HUDEP-2 (cell line): ENCODE data around the gene GP1BB.
A peak's percentile ranks its signal among the peaks of the same experiment; 100 is the strongest.

Source experiments
- DNase-seq, 76 experiments: peaks; one replicate each; lab custom pipeline; 2025; ENCODE audit not compliant: unreplicated experiment in 76 of 76; lab: John Stamatoyannopoulos, UW

The GP1BB gene

DNA sequence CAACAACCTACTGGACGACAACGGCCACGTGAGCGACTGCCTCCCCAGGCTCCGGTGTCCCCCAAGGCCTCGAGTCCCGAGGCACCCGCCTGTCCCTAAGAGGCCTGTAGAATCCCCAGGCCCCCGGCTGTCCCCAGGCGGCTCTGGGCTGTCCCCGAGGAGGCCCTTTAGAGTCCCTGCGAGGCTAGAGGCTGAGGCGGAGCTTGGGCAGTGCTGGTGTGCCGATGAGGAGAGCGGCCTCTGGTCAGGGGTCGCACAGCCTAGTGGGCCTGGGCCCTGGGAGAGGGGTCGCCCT lies 40.9 kb downstream of the GP1BB start:
- DNase-seq: no peak

DNA sequence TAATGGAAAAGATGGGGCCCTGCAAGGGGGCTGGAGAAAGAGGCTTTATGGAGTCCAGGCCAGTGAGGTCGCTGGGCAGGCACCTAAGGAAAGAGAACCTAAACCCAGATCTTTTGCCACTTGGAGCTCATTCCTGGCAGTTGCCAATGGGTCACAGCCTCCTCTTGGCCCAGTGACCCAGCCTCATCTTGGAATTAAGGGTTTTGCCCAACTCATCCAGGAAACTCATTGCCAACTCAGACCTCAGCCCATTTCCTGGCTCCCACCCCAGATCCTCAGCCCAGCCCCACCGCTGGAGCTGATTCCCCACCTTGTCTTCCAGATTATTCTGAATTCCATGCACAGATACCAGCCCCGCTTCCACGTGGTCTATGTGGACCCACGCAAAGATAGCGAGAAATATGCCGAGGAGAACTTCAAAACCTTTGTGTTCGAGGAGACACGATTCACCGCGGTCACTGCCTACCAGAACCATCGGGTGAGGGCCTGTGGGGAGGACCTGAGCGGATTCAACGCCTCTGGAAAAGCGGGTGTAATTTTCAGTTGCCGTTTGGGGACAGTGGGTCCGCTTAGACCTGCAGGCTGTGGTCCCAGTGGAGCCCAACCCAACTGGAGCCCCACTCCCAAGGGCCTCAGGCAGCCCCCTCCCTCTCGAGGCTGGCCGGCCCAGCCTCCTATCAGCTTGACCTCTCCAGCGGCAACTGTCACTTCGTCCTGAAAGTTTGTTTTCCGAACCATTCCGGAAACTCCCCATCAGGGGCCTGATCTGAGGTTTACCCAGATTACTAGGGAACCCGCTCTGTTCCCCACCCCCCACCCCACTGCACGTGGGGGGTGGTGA lies 41.5 kb downstream of the GP1BB start:
- no peak for DNase-seq

DNA sequence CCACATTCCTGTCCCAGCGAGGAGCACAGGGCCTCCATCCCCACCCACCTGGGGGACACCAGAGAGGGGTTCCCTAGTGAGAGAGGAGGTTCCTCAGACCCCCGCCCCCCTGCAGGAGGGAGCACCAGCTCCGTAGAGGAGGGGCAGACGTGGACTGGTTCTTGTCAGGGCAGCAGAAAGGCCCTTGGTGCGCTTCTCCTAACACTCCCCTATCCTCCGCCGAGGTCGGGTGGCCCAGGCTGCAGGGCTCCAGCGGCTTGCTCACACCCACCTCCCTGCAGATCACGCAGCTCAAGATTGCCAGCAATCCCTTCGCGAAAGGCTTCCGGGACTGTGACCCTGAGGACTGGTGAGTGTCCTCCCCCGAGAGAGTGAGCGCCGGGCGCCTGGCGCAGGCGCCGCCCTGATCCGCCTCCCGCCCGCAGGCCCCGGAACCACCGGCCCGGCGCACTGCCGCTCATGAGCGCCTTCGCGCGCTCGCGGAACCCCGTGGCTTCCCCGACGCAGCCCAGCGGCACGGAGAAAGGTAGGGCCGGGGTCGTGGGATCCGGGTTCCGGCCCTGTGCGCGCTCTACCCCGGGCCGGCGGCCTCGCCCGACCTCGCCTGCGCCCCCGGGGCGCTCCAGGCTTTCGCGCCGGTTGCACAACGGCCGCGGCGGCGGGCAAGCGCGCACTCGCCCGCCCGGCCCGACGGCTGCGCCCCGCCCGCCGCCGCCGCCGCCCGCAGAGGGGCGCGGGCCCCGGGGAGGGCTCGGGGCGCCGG lies 42.3 kb downstream of the GP1BB start:
- DNase-seq: peak in 1 of 76 experiments; percentile 21

DNA sequence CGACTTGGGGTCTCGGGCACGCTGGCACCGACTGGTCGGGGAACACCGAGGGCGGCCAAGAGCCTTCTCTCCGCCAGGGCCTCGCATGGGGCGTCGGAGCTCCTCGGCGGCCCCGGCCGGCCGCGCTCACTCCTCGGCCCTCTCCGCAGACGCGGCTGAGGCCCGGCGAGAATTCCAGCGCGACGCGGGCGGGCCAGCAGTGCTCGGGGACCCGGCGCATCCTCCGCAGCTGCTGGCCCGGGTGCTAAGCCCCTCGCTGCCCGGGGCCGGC lies 42.8 kb downstream of the GP1BB start:
- DNase-seq: no peak

DNA sequence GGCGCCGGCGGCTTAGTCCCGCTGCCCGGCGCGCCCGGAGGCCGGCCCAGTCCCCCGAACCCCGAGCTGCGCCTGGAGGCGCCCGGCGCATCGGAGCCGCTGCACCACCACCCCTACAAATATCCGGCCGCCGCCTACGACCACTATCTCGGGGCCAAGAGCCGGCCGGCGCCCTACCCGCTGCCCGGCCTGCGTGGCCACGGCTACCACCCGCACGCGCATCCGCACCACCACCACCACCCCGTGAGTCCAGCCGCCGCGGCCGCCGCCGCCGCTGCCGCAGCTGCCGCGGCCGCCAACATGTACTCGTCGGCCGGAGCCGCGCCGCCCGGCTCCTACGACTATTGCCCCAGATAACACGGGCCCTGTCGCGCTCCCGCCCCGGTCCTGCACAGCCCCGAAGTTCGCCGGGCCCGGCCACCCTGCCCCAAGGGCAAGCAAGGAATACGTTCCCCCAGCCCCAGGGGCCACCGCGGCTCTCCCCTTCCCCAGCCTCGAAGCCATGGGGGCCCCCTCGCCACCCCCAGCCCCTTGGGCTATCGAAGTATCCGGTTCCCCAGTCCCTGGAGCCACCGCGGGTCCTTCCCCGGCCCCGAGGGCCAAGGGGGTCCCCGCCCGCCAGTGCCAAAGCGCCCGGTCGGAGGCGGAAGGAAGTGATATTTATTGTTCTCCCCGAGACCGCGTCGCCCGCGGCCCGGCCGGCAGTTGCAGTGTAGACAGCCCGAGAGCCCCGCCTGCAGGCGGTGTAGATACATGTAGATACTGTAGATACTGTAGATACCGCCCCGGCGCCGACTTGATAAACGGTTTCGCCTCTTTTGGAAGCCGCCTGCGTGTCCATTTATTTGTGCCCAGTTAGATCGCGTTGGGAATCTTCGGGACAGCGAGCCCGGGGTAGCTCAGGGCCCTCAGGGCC lies 43.4 kb downstream of the GP1BB start:
- peak in 40 of 76 experiments; percentile 6 to 56 (median 27) for DNase-seq

DNA sequence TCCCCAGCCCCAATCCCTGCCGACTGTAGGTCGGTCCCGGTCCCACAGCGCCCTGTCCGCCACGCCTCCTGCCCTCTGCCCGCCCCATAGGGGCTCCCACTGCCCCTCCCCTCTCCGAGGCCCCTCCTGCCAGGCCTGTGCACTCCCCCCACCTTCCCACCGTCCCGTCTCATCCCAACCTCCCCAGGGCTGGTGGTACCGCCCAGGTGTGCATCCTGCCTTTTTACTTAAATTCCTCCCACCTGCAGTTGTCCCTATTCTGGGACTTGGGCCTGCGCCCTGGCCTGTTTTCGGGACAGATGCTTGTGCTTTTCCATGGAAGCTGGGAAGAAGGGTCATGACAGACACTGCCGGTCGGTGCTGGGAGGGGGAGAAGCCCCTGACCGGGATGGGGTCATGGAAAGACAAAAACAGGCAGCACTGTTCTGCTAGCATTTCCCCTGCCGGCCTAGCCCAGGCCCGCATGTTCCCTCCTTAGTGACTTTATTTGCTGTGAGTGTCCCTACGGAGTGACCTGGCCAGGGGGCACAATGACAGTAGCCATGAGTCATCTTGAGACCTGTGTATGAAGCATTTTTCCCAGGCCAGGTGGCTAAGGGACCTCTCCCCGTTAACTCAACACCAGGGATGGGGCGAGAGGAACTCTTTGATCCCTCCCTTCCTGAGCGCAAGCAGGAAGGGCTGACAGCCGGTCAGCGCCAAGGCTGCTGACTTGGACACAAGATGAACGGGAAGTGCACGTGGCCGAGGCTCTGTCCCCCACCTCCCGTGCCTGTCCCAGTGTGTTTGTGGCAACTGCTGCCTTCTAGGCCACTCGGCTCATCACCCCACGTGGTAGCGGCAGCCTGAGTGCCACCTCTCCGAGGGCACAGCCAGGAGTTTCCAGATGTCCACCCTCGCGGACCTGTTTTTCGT lies 44.3 kb downstream of the GP1BB start:
- no peak for DNase-seq

DNA sequence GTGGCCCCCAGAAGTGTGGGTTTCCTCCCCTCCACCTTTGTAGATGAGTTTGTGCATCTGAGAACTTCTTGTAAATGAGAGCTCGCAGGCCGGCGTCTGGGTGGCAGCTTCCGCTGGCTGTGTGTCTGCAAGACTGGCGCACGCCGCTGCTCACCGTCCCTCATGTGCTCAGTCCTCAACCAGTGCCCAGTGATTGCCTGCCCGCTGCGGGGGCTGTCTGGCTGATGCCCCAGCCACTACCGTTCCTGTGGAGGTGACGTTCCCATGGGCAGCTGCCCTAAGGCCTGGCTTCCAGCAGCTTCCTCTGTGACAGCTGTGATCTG lies 46.0 kb downstream of the GP1BB start:
- no peak for DNase-seq

DNA sequence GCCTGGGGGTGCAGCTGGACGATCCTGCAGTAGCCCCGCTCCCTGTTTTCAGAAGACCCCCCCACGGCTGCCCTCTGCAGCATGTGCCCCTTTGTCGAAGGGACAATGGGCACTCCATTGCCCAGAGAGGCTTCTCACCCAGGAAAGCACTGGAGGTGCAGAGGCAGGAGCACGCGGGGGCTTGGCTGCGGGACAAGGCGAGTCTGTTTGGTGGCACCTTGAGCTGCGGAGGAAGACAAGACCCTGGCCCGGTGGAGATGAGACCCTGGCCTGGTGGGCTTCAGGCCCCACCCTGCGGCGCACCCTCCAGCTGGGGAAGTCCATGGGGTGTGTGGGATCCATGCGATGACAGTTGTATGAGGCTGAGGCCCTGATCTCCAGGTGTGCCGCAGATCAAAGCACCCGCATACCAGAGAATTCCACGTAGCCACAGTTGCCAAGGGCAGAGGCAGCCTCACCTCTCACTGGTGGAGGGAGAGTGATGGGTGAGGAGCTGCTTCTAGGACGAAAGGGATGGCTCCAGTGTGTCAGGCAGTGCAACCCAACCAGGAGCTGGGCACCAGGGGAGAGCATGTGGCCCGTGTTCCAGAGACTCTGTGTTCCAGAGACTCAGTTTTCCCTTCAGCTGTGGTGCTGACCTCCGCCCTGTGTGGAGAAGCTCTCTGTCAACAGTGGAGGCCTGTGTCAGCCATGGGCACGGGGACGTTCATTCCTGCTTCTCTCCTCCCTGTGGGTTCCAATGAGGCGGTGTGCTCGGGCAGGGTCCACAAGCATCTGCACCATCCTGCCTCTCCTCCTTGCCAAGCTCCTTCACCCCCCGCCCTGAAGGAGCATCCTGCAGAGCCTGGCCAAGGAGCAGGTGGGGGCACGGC lies 47.2 kb downstream of the GP1BB start:
- no peak for DNase-seq

DNA sequence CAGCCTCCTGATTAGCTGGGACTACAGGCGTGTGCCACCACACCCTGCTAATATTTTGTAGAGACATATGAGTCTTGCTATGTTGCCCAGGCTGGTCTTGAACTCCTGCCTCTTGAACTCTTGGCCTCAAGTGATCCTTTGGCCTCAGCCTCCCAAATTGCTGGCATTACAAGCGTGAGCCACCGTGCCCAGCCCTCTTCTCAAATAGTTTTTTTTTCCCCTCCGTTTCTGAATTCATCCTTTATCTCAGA lies 49.0 kb downstream of the GP1BB start:
- no peak for DNase-seq

DNA sequence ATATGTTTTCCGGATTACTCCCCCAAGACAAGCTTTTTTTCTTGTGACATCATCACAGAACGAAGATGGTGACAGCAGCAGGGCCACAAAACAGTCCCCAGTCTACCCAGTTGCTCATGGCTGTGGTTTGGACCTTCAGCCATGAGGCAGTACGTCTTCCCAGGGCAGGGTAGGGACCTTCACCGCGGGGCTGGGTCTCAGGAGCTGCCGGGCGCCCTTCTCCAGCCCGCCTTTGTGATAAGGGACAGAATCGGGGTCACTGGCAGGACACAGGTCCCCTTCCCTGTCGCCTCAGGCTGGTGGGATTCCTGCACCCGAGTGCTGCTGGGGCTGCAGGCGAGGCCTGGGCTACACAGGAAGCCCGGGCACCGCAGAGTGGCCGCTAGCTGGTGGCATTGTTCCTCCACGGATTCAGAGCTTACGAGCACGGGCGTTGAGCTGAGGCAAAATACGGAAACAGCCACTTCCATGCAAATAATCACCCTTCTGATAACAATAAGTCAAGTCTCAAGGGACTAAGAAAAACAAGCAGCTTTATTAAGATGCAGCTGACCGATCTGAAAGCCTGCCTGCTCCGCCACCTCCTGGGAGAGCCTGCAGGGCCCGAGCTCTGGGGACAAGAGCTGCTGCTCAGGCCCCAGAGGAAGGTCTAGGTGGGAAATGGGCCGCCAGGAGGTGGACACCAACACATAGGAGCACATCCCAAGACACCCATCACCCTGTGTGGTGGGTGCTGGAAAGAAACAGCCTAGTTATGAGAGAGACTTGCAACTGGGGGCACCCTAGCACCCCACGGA lies 49.5 kb downstream of the GP1BB start:
- no peak for DNase-seq

DNA sequence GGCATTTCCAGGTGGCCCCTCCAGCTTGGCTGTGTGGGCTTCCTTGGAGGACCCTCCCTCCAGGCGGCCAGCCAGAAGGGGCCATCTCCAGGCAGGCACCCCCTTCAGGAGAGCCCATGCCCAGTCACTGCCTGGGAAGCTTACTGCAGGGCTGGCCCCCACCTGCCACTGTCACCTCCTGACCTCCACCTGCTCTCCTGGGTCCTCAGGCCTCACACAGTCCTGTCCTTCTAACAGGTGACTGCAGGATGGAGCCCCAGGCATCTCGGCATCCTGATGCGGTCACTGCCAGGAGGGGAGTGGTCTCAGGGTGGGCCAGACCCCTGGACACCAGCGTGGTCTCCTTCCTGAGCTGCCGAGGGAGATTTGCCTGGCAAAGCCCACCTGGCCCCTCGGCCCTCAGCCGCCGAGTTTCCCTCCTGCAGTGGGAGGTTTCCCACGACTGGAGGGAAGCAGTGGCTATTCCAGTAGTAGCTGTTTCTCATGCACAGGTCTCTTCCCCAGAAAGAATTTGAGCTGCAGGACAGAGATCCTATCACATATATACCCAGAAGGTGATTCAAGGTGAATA lies 50.2 kb downstream of the GP1BB start:
- DNase-seq: no peak
